Panc1 (cell line): ENCODE data around the gene SIRPB2. TPM values are rescaled to one million over a fixed set of nuclear protein-coding genes. Genes with fewer than 3 reads are reported as not detected.

Experiments used
- ATAC-seq: fragments of 200-7000 bp; cut with Tn5 transposase; 2 replicates; pipeline ENCODE4 v1.9.1; 2020; ENCODE audit warnings: mild to moderate bottlenecking, moderate library complexity
- BruUV-seq: library from RNA; stranded (reverse); fragments of 400-500 nt; replicated peaks from 2 replicates; lab custom pipeline; 2021; lab: Mats Ljungman, UMichigan
- CTCF ChIA-PET: fragments of 300-600 bp; sonication (Branson Sonifier 250); formaldehyde crosslinking; loops from one replicate; lab custom pipeline; 2022; ENCODE audit warnings: antibody characterized with exemption; lab: Charles Lee
- POLR2A ChIA-PET: fragments of 300-600 bp; sonication (Branson Sonifier 250); formaldehyde crosslinking; loops from one replicate; lab custom pipeline; 2022; ENCODE audit warnings: antibody characterized with exemption; lab: Charles Lee
- DNase-seq: peaks from one replicate; pipeline ENCODE4 v3.0.0-alpha.2; 2010; ENCODE audit warnings: low read depth, low spot score
- H3K27ac ChIP-seq: 2 replicates; pipeline ENCODE4 v1.5.1; 2011; ENCODE audit warnings: mild to moderate bottlenecking, low read length, inconsistent platforms
- H3K27me3 ChIP-seq: fragments of 200-500 bp; sonication (Bioruptor generic); 2 replicates; pipeline ENCODE4 v1.6.0; 2014; ENCODE audit warnings: low read length, inconsistent platforms; ENCODE audit not compliant: control insufficient read depth, insufficient read depth
- H3K36me3 ChIP-seq: fragments of 200-500 bp; sonication (Bioruptor generic); 2 replicates; pipeline ENCODE4 v1.5.1; 2014; ENCODE audit warnings: inconsistent platforms, mild to moderate bottlenecking, low read length, moderate library complexity; ENCODE audit not compliant: control insufficient read depth, insufficient read depth
- H3K4me1 ChIP-seq: 2 replicates; pipeline ENCODE4 v1.5.1; 2011; ENCODE audit warnings: inconsistent platforms, mild to moderate bottlenecking, low read length, moderate library complexity; ENCODE audit not compliant: control insufficient read depth, insufficient read depth
- H3K4me3 ChIP-seq, 2 experiments: 2 replicates each; pipeline ENCODE4 v1.5.1; 2011 to 2012; ENCODE audit warnings: low read depth in 2 of 2, low read length in 2 of 2, mild to moderate bottlenecking in 2 of 2, inconsistent platforms in 1 of 2, moderate library complexity in 1 of 2
- H3K9me3 ChIP-seq: fragments of 200-500 bp; sonication (Bioruptor generic); 2 replicates; pipeline ENCODE4 v1.5.1; 2014; ENCODE audit warnings: low read depth, mild to moderate bottlenecking, inconsistent platforms, low read length, moderate library complexity; ENCODE audit not compliant: control insufficient read depth, insufficient read depth
- POLR2AphosphoS5 ChIP-seq: IDR thresholded peaks from 2 replicates; pipeline ENCODE4 v1.6.1; 2012; ENCODE audit warnings: mild to moderate bottlenecking, low read depth, low read length, moderate library complexity
- SIN3A ChIP-seq: IDR thresholded peaks from 2 replicates; pipeline ENCODE4 v1.6.1; 2012; ENCODE audit warnings: low read depth, mild to moderate bottlenecking, low read length, moderate library complexity, borderline replicate concordance; ENCODE audit not compliant: insufficient read depth
- TCF7L2 ChIP-seq: IDR thresholded peaks from 2 replicates; pipeline ENCODE4 v1.6.1; 2011; ENCODE audit warnings: mild to moderate bottlenecking, low read depth, low read length, inconsistent platforms
- in situ Hi-C: cut with HindIII; loops from 2 replicates; pipeline ENCODE4 v1.10.0; 2016; ENCODE audit warnings: low sequenced_read_pairs, low pct_unique_long_range_greater_than_20kb
- intact Hi-C: fragments of 100-400 bp; cut with micrococcal nuclease; formaldehyde crosslinking; loops from one replicate; pipeline ENCODE4 v1.10.0; 2022; ENCODE audit not compliant: unreplicated experiment
- total RNA-seq: library from RNA; stranded (reverse); gene quantifications from one replicate; pipeline ENCODE4 v1.2.1, GENCODE V29; 2021; ENCODE audit not compliant: unreplicated experiment
- TF ChIP-seq, protein P1 (sequence below), 2 experiments: IDR thresholded peaks; 2 replicates each; pipeline ENCODE4 v1.6.1; 2011 to 2012; ENCODE audit warnings: low read depth in 2 of 2, control low read depth in 1 of 2, low read length in 1 of 2, mild to moderate bottlenecking in 1 of 2, moderate library complexity in 1 of 2; ENCODE audit not compliant: insufficient read depth in 1 of 2
- TF ChIP-seq, protein P2 (sequence below): fragments of 450-650 bp; IDR thresholded peaks from 2 replicates; pipeline ENCODE4 v1.5.1; 2017; ENCODE audit warnings: mild to moderate bottlenecking

The SIRPB2 gene
- total RNA-seq, 1 experiment from 2014 or later = not detected

DNA sequence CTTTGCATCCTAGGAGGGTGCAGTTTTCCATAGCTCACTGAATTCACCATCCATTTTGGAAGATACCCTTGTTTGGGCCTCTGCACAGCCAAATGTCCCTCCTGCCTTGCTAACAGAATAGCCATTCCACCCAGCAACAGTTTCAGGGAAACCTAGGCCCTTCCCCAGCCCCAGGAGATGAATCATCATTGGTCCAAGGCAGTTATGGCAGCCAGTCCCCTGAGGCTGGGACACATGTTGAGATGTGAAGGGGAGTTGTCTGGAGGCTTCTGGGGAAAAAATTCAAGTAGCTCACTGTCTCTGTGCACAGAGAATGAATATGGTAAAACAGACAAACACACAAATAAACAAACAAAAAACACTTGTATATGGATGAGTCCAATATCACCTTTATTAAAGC lies 17.4 kb upstream of the SIRPB2 start:
- DNase-seq (no peak), ATAC-seq (no peak)
- TF ChIP-seq SIN3A (no peak), POLR2AphosphoS5 (no peak)
- TF ChIP-seq, protein P1, sequence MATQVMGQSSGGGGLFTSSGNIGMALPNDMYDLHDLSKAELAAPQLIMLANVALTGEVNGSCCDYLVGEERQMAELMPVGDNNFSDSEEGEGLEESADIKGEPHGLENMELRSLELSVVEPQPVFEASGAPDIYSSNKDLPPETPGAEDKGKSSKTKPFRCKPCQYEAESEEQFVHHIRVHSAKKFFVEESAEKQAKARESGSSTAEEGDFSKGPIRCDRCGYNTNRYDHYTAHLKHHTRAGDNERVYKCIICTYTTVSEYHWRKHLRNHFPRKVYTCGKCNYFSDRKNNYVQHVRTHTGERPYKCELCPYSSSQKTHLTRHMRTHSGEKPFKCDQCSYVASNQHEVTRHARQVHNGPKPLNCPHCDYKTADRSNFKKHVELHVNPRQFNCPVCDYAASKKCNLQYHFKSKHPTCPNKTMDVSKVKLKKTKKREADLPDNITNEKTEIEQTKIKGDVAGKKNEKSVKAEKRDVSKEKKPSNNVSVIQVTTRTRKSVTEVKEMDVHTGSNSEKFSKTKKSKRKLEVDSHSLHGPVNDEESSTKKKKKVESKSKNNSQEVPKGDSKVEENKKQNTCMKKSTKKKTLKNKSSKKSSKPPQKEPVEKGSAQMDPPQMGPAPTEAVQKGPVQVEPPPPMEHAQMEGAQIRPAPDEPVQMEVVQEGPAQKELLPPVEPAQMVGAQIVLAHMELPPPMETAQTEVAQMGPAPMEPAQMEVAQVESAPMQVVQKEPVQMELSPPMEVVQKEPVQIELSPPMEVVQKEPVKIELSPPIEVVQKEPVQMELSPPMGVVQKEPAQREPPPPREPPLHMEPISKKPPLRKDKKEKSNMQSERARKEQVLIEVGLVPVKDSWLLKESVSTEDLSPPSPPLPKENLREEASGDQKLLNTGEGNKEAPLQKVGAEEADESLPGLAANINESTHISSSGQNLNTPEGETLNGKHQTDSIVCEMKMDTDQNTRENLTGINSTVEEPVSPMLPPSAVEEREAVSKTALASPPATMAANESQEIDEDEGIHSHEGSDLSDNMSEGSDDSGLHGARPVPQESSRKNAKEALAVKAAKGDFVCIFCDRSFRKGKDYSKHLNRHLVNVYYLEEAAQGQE (IDR thresholded peaks at IDR 0.05; ENCODE audit: insufficient read depth in 1 of 2, low read depth in 2 of 2, low read length in 1 of 2) = no peak
- TF ChIP-seq, protein P2, sequence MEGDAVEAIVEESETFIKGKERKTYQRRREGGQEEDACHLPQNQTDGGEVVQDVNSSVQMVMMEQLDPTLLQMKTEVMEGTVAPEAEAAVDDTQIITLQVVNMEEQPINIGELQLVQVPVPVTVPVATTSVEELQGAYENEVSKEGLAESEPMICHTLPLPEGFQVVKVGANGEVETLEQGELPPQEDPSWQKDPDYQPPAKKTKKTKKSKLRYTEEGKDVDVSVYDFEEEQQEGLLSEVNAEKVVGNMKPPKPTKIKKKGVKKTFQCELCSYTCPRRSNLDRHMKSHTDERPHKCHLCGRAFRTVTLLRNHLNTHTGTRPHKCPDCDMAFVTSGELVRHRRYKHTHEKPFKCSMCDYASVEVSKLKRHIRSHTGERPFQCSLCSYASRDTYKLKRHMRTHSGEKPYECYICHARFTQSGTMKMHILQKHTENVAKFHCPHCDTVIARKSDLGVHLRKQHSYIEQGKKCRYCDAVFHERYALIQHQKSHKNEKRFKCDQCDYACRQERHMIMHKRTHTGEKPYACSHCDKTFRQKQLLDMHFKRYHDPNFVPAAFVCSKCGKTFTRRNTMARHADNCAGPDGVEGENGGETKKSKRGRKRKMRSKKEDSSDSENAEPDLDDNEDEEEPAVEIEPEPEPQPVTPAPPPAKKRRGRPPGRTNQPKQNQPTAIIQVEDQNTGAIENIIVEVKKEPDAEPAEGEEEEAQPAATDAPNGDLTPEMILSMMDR = no peak
- BruUV-seq = no TSS peak
- intact Hi-C loops (no loop called here), in situ Hi-C loops (no loop called here)
- no peak overlapping the region for H3K4me3 ChIP-seq
- no peak overlapping the region for H3K27ac ChIP-seq
- CTCF ChIA-PET = interaction anchor here (0.6 to 1.8 kb wide), 2 partner anchors 268 to 610 kb away, joined by 3 to 10 read pairs; no protein-coding TSS in a partner anchor
- peaks cover 3% of the 10 kb centered on the region; the same call in 1 of the 2 replicates for H3K4me1 ChIP-seq
- H3K9me3 ChIP-seq = no peaks in the 10 kb centered on the region
- H3K36me3 ChIP-seq = no peaks in the 10 kb centered on the region
- peaks cover 40% of the 10 kb centered on the region for H3K27me3 ChIP-seq
- POLR2A ChIA-PET = no interaction called here

DNA sequence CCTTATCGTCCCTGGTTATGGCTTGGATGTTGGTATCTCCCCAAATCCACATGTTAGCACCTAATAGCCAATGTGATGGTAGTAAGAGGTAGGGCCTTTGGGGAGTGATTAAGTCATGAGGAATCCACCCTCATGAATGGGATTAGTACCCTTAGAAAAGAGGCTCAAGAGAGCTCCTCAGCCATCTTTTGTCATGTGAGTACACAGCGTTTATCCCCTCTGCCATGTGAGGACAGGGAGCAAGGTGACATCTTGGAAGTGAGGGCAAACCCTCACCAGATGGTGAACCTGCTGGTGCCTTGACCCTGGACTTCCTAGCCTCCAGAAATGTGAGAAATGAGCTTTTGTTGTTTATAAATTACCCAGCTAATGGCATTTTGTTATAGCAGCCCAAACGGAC lies 16.1 kb upstream of the SIRPB2 start:
- Histone ChIP-seq H3K4me3 (no peak overlapping the region), H3K9me3 (no peaks in the 10 kb centered on the region), H3K27me3 (peaks cover 40% of the 10 kb centered on the region), H3K36me3 (no peaks in the 10 kb centered on the region), H3K27ac (no peak overlapping the region), H3K4me1 (peaks cover 3% of the 10 kb centered on the region; the same call in 1 of the 2 replicates)
- intact Hi-C loops = no loop called here
- no peak for ATAC-seq
- TF ChIP-seq POLR2AphosphoS5 (no peak), SIN3A (no peak)
- no TSS peak for BruUV-seq
- ChIA-PET POLR2A (no interaction called here), CTCF (interaction anchor here (1.8 kb wide), 1 partner anchor 270 kb away, joined by 10 read pairs; no protein-coding TSS in a partner anchor)
- in situ Hi-C loops = no loop called here
- DNase-seq = no peak

DNA sequence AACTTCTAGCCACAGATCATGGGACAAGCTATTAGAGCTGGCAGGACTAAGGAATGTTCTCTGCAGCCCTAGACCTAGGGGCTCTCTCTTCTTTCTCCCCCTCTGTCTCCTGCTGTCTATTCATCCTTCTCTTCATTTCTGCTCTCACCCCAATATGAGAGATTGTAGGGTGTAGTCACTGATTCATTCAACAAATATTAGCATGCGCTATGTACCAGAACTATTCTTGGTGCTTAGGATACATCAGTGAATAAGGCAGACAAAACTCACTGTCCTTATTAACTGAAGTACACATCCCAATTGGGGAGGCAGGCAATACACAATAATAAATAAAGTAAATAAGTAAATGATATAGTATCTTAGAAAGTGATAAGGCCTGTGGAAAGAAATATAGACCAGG lies 14.7 kb upstream of the SIRPB2 start:
- POLR2A ChIA-PET = no interaction called here

More for the DNA sequence above, 14.7 kb upstream of the SIRPB2 start:
- Histone ChIP-seq H3K9me3 (no peaks in the 10 kb centered on the region), H3K36me3 (no peaks in the 10 kb centered on the region), H3K4me1 (peaks cover 3% of the 10 kb centered on the region; the same call in 1 of the 2 replicates), H3K27ac (no peak overlapping the region), H3K27me3 (peaks cover 44% of the 10 kb centered on the region), H3K4me3 (no peak overlapping the region)
- CTCF ChIA-PET = no interaction called here
- in situ Hi-C loops (no loop called here), intact Hi-C loops (no loop called here)
- DNase-seq = no peak
- no TSS peak for BruUV-seq
- TF ChIP-seq SIN3A (no peak), POLR2AphosphoS5 (no peak), TCF7L2 (no peak)
- TF ChIP-seq, protein P1 (IDR thresholded peaks at IDR 0.05; ENCODE audit: insufficient read depth in 1 of 2, low read depth in 2 of 2, low read length in 1 of 2) = no peak
- TF ChIP-seq, protein P2 = no peak
- ATAC-seq = no peak
